CD4-positive, alpha-beta T cell (primary cell): Measurements from ENCODE around the gene LST1. TPM values are rescaled to one million over a fixed set of nuclear protein-coding genes. Genes with fewer than 3 reads are reported as not detected.

Source experiments
- ATAC-seq: fragments of 200-7000 bp; cut with Tn5 transposase; one replicate; pipeline ENCODE4 v1.10.0; 2022; ENCODE audit warnings: mild to moderate bottlenecking; ENCODE audit not compliant: poor library complexity
- CTCF ChIA-PET: fragments of 350-600 bp; sonication (Branson Sonifier 250); formaldehyde crosslinking; loops from one replicate; lab custom pipeline; 2021; ENCODE audit warnings: antibody characterized with exemption, inconsistent platforms; lab: Charles Lee
- POLR2A ChIA-PET: fragments of 350-600 bp; sonication (Branson Sonifier 250); formaldehyde crosslinking; loops from one replicate; lab custom pipeline; 2021; ENCODE audit warnings: antibody characterized with exemption, inconsistent platforms; lab: Charles Lee
- DNase-seq, 14 experiments: peaks; one replicate each; pipeline ENCODE4 v3.0.0-alpha.2; 2013 to 2020; ENCODE audit warnings: mixed read lengths in 2 of 14
- H3K27ac ChIP-seq, 2 donors: one replicate each; pipeline versions ENCODE4 v1.5.1 to v1.7.0; 2013; ENCODE audit warnings: low read length in 2 of 2, low read depth in 1 of 2, mild to moderate bottlenecking in 1 of 2
- H3K27me3 ChIP-seq, 2 experiments: 1 replicate in 1 of 2; 2 replicates in 1 of 2; pipeline versions ENCODE4 v1.6.1 to v1.7.0; 2013; ENCODE audit warnings: low read length in 2 of 2, control low read depth in 1 of 2, mild to moderate bottlenecking in 1 of 2, moderate library complexity in 1 of 2; ENCODE audit not compliant: insufficient read depth in 2 of 2, control insufficient read depth in 1 of 2
- H3K36me3 ChIP-seq: one replicate; pipeline ENCODE4 v1.6.1; 2013; ENCODE audit warnings: low read length, control low read depth; ENCODE audit not compliant: insufficient read depth
- H3K4me1 ChIP-seq: one replicate; pipeline ENCODE4 v1.6.1; 2013; ENCODE audit warnings: low read length, control low read depth; ENCODE audit not compliant: insufficient read depth
- H3K4me3 ChIP-seq: one replicate; pipeline ENCODE4 v1.5.1; 2013; ENCODE audit warnings: mild to moderate bottlenecking, low read length, moderate library complexity
- H3K9me3 ChIP-seq, 2 experiments: 1 replicate in 1 of 2; 2 replicates in 1 of 2; pipeline versions ENCODE4 v1.6.1 to v1.7.0; 2013; ENCODE audit warnings: low read length in 2 of 2, mild to moderate bottlenecking in 2 of 2, control low read depth in 1 of 2, moderate library complexity in 1 of 2; ENCODE audit not compliant: control insufficient read depth in 1 of 2, insufficient read depth in 1 of 2
- H3K27ac Mint-ChIP-seq: one replicate; pipeline ENCODE4 v1.8.0; 2020; ENCODE audit warnings: mixed read lengths
- H3K27me3 Mint-ChIP-seq: one replicate; pipeline ENCODE4 v1.8.0; 2021; ENCODE audit warnings: mixed read lengths
- H3K36me3 Mint-ChIP-seq: one replicate; pipeline ENCODE4 v1.8.0; 2021; ENCODE audit warnings: low read depth, mixed read lengths
- H3K4me1 Mint-ChIP-seq: one replicate; pipeline ENCODE4 v1.8.0; 2021; ENCODE audit warnings: low read depth, mixed read lengths
- H3K4me3 Mint-ChIP-seq: one replicate; pipeline ENCODE4 v1.8.0; 2020; ENCODE audit warnings: mild to moderate bottlenecking, mixed read lengths
- H3K9me3 Mint-ChIP-seq: one replicate; pipeline ENCODE4 v1.8.0; 2020; ENCODE audit warnings: mixed read lengths
- intact Hi-C, 2 experiments: fragments of 100-400 bp; cut with DNase I in 1 of 2; cut with micrococcal nuclease in 1 of 2; formaldehyde crosslinking; loops; one replicate each; pipeline versions ENCODE4 v1.15.1 to v1.9.0; 2023 to 2025; cut with DNase I, micrococcal nuclease
- total RNA-seq, 174 experiments: library from RNA in 2 of 174; stranded (reverse) in 2 of 174; gene quantifications; one replicate each; pipeline ENCODE4 v1.2.3 and lab custom pipeline; 2021 to 2026
- TF ChIP-seq, protein P1 (sequence below): fragments of 200-600 bp; IDR thresholded peaks from one replicate; pipeline ENCODE4 v1.8.0; 2022; ENCODE audit warnings: antibody characterized with exemption, mild to moderate bottlenecking

The LST1 gene
- total RNA-seq, 2 experiments from 2014 or later: 8.9 to 10.3 TPM

DNA sequence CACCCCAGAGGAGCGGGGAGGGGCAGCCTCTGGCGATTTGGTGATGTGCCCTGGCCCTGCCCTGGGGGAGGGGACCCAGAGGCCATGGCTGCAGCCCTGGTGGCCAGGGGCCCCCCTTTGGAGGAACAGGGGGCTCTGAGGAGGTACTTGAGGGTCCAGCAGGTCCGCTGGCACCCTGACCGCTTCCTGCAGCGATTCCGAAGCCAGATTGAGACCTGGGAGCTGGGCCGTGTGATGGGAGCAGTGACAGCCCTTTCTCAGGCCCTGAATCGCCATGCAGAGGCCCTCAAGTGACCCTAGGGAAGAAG, 27.8 kb upstream of the LST1 start:
- Histone ChIP-seq H3K27ac (peak overlapping the region; percentile 63 to 74), H3K9me3 (no peaks in the 10 kb centered on the region), H3K4me1 (peaks cover 68% of the 10 kb centered on the region), H3K36me3 (peaks cover 15% of the 10 kb centered on the region), H3K4me3 (peak overlapping the region; percentile 44), H3K27me3 (no peaks in the 10 kb centered on the region)
- no peak for DNase-seq
- H3K27me3 Mint-ChIP-seq: no peaks in the 10 kb centered on the region
- H3K36me3 Mint-ChIP-seq: peaks cover 35% of the 10 kb centered on the region
- no peaks in the 10 kb centered on the region for H3K9me3 Mint-ChIP-seq
- H3K4me3 Mint-ChIP-seq: peak overlapping the region; percentile 82
- CTCF ChIA-PET: interaction anchor here (0.7 to 6.2 kb wide), 3 partner anchors 11 to 39 kb away, joined by 3 to 32 read pairs (median 7); no protein-coding TSS in a partner anchor
- H3K4me1 Mint-ChIP-seq: peaks cover 50% of the 10 kb centered on the region
- no peak for ATAC-seq
- intact Hi-C loops: loop anchor here in 1 of 2 experiments (2.0 kb wide), 2 partner anchors 15 to 23 kb away; partner anchors contain the start of gene LTA
- peak overlapping the region; percentile 90 for H3K27ac Mint-ChIP-seq
- POLR2A ChIA-PET: interaction anchor here (0.7 to 34.9 kb wide), 4 partner anchors 10 to 94 kb away, joined by 3 to 1160 read pairs (median 26); partner anchors contain the start of genes LST1, LTA, LTB and NCR3
- TF ChIP-seq, protein P1, sequence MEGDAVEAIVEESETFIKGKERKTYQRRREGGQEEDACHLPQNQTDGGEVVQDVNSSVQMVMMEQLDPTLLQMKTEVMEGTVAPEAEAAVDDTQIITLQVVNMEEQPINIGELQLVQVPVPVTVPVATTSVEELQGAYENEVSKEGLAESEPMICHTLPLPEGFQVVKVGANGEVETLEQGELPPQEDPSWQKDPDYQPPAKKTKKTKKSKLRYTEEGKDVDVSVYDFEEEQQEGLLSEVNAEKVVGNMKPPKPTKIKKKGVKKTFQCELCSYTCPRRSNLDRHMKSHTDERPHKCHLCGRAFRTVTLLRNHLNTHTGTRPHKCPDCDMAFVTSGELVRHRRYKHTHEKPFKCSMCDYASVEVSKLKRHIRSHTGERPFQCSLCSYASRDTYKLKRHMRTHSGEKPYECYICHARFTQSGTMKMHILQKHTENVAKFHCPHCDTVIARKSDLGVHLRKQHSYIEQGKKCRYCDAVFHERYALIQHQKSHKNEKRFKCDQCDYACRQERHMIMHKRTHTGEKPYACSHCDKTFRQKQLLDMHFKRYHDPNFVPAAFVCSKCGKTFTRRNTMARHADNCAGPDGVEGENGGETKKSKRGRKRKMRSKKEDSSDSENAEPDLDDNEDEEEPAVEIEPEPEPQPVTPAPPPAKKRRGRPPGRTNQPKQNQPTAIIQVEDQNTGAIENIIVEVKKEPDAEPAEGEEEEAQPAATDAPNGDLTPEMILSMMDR: no peak

DNA sequence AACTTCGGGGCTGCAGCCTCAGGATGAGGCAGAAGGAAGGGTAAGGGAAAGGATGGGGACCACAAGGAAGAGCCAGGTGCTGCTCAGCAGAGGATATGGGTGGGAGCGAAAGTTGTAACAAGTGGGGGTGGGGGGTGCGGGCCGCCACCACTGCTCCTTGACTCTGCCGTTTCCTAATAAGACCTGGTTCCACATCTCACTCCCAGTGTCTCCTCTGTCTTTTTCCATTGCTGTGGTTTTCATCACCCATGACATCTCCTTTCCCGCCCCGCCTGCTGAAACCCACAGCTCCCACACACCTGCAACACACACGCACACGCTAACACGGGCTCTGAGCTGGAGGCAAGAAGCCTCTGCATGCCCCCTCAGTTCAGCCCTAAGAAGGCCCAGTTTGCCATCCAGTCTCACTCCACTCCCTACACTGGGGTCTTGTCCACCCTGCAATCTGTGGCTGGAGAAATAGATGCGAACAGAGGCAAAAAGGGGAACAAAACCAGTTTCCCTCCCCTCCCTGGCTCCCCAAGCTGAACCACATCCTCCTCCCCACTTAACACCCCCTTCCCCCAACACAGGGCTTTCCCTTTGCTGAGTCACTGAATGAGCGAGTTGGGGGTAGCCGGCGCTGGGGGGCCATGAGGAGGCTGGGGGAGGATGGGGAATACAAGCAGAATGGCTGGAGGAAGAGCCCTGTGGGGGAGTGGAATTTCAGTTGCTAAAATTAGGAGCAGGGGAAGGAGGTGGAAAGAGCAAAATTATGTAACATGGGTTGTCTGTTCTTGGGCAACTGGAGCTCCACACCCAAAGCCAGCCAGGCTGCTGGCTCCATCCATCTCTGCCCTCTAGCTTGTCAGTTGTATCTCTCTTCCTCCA, 27.2 kb upstream of the LST1 start:
- no peaks in the 10 kb centered on the region for H3K9me3 ChIP-seq
- peak overlapping the region; percentile 44 for H3K4me3 ChIP-seq
- no peaks in the 10 kb centered on the region for H3K27me3 ChIP-seq
- ChIA-PET CTCF (interaction anchor here (0.7 to 6.2 kb wide), 7 partner anchors 8 to 39 kb away, joined by 3 to 32 read pairs (median 7); partner anchors contain the start of gene LTB), POLR2A (interaction anchor here (0.6 to 34.9 kb wide), 7 partner anchors 10 to 279 kb away, joined by 3 to 1160 read pairs (median 8); partner anchors contain the start of genes DDX39B, LST1, LTA and LTB)
- no peaks in the 10 kb centered on the region for H3K27me3 Mint-ChIP-seq
- intact Hi-C loops: loop anchor here in 1 of 2 experiments (2.0 kb wide), 2 partner anchors 14 to 22 kb away; partner anchors contain the start of gene LTA
- peak overlapping the region; percentile 63 to 74 for H3K27ac ChIP-seq
- H3K36me3 ChIP-seq: peaks cover 21% of the 10 kb centered on the region
- DNase-seq (peak in 12 of 14 experiments; percentile 35 to 88 (median 56)), ATAC-seq (peak; percentile 87)
- peak overlapping the region; percentile 82 for H3K4me3 Mint-ChIP-seq
- H3K27ac Mint-ChIP-seq: peak overlapping the region; percentile 90
- peaks cover 68% of the 10 kb centered on the region for H3K4me1 ChIP-seq
- H3K4me1 Mint-ChIP-seq: peaks cover 55% of the 10 kb centered on the region
- no peaks in the 10 kb centered on the region for H3K9me3 Mint-ChIP-seq
- peaks cover 40% of the 10 kb centered on the region for H3K36me3 Mint-ChIP-seq
- TF ChIP-seq, protein P1: no peak

DNA sequence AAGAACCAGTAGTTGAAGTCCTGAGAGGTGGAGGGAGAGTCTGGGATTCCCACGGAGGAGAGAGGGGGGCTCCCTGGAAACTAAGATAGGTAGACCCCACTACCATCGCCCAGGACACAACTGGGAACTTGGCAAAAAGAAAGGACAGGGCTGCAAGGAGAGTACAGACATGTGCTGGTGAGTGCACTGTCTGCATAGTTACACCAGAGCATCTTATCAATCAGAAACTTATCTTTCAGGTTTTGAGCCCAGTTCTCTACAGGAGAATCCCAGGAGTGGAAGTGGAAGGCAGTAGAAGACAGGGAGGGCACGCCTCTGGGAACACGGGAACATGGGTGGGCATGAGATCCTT, 26.5 kb upstream of the LST1 start:
- POLR2A ChIA-PET: interaction anchor here (0.6 to 34.9 kb wide), 7 partner anchors 9 to 279 kb away, joined by 4 to 1160 read pairs (median 8); partner anchors contain the start of genes DDX39B, LST1, LTA and LTB
- ATAC-seq (peak; percentile 9), DNase-seq (no peak)
- peak overlapping the region; percentile 82 for H3K4me3 Mint-ChIP-seq
- CTCF ChIA-PET: interaction anchor here (0.8 to 6.2 kb wide), 7 partner anchors 8 to 38 kb away, joined by 3 to 32 read pairs (median 7); partner anchors contain the start of gene LTB
- Histone ChIP-seq H3K27me3 (no peaks in the 10 kb centered on the region), H3K4me1 (peaks cover 68% of the 10 kb centered on the region), H3K36me3 (peaks cover 24% of the 10 kb centered on the region), H3K9me3 (no peaks in the 10 kb centered on the region), H3K4me3 (peak overlapping the region; percentile 44), H3K27ac (peak overlapping the region; percentile 63 to 74)
- peaks cover 42% of the 10 kb centered on the region for H3K36me3 Mint-ChIP-seq
- no peaks in the 10 kb centered on the region for H3K27me3 Mint-ChIP-seq
- peaks cover 57% of the 10 kb centered on the region for H3K4me1 Mint-ChIP-seq
- TF ChIP-seq, protein P1: no peak
- intact Hi-C loops: loop anchor here in 1 of 2 experiments (2.0 kb wide), 2 partner anchors 13 to 21 kb away; partner anchors contain the start of gene LTA
- no peaks in the 10 kb centered on the region for H3K9me3 Mint-ChIP-seq
- H3K27ac Mint-ChIP-seq: peak overlapping the region; percentile 90
